Endothelial cell of umbilical vein (primary cell): ENCODE results near the gene PRM1.

Experiments
- MAX ChIP-seq: IDR thresholded peaks from 2 replicates; pipeline ENCODE4 v1.6.1; 2011; ENCODE audit not compliant: insufficient read depth, insufficient read length
- MYC ChIP-seq: IDR thresholded peaks from one replicate; pipeline ENCODE4 v1.6.1; 2011; ENCODE audit warnings: mild to moderate bottlenecking, low read depth, low read length
- TF ChIP-seq, protein P1 (sequence below), 2 donors: IDR thresholded peaks; 1 replicate in 1 of 2; 2 replicates in 1 of 2; pipeline ENCODE4 v1.5.1; 2011; ENCODE audit warnings: low read length in 2 of 2, mild to moderate bottlenecking in 2 of 2, moderate library complexity in 2 of 2, control low read depth in 1 of 2, inconsistent platforms in 1 of 2, low read depth in 1 of 2; ENCODE audit not compliant: insufficient read depth in 1 of 2; ENCODE audit errors: extremely low read depth in 1 of 2

DNA sequence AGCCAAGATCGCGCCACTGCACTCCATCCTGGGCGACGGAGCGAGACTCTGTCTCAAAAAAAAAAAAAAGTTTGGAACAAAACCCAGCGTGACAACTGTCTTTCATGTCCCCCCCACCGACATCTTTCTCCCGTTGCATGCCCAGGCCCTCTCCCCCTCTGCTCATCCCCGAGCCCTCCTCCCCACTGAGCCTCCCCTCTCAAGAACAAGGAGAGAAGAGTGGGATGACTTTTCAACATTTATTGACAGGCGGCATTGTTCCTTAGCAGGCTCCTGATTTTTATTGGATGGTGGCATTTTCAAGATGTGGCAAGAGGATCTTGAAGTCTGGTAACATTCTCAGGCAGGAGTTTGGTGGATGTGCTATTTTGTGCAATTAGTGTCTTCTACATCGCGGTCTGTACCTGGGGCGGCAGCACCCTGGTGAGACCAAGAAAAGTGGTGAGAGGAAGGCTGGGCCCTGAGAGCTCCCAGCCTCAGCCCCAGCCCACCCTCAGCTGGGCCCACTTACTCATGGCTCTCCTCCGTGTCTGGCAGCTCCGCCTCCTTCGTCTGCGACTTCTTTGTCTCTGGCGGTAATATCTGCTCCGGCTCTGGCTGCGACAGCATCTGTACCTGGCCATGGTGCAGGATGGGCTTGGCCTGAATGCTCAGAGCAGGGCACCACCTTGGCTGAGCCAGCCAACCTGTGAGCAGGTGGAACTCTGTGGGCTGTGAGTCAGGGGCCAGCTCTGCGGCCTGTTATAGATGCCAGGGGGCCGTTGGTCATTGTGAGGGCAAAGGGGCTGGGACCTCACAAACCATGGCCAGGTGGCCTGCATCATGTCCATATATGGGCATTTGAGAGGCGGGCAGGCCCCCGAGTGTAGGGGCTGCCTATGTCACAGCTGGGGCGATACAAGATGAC is at the start of gene PRM1:
- TF ChIP-seq, protein P1, sequence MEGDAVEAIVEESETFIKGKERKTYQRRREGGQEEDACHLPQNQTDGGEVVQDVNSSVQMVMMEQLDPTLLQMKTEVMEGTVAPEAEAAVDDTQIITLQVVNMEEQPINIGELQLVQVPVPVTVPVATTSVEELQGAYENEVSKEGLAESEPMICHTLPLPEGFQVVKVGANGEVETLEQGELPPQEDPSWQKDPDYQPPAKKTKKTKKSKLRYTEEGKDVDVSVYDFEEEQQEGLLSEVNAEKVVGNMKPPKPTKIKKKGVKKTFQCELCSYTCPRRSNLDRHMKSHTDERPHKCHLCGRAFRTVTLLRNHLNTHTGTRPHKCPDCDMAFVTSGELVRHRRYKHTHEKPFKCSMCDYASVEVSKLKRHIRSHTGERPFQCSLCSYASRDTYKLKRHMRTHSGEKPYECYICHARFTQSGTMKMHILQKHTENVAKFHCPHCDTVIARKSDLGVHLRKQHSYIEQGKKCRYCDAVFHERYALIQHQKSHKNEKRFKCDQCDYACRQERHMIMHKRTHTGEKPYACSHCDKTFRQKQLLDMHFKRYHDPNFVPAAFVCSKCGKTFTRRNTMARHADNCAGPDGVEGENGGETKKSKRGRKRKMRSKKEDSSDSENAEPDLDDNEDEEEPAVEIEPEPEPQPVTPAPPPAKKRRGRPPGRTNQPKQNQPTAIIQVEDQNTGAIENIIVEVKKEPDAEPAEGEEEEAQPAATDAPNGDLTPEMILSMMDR (IDR thresholded peaks at IDR 0.05; ENCODE audit: extremely low read depth in 1 of 2, insufficient read depth in 1 of 2, low read depth in 1 of 2, low read length in 2 of 2): no peak
- TF ChIP-seq MAX: no peak
- no peak for TF ChIP-seq MYC
